ENCODE data around the gene CD3G.
"Not testable (repeated sequence)": the region's sequence is repeated elsewhere in the genome, so short reads cannot be mapped to it uniquely, and the experiment has no call there.

Gene CD3G

GRCh38 chr11:118305726-118306125, 38.4 kb upstream of the CD3G start:
- no peak for DNase-seq (ENCODE audit: low read depth in 2 of 2)
- no peak for TF ChIP-seq CTCF (IDR thresholded peaks at IDR 0.05; ENCODE audit: low read depth, low read length)
- H3K4me3 ChIP-seq (replicated peaks in 1 of 2; ENCODE audit: low read depth in 2 of 2, low read length in 2 of 2): no peak overlapping the region

GRCh38 chr11:118306556-118306955, 37.6 kb upstream of the CD3G start:
- H3K4me3 ChIP-seq (replicated peaks in 1 of 2; ENCODE audit: low read depth in 2 of 2, low read length in 2 of 2): no peak overlapping the region
- no peak for TF ChIP-seq CTCF (IDR thresholded peaks at IDR 0.05; ENCODE audit: low read depth, low read length)
- no peak for DNase-seq (ENCODE audit: low read depth in 2 of 2)

- not testable (repeated sequence) for DNase-seq (ENCODE audit: low read depth in 2 of 2); H3K4me3 ChIP-seq (replicated peaks in 1 of 2; ENCODE audit: low read depth in 2 of 2, low read length in 2 of 2)
Observed at GRCh38 chr11:118308995-118309528, 35.1 kb upstream of the CD3G start.

- TF ChIP-seq CTCF (IDR thresholded peaks at IDR 0.05; ENCODE audit: low read depth, low read length): no peak
Observed at GRCh38 chr11:118310271-118310670, 33.9 kb upstream of the CD3G start.

GRCh38 chr11:118310781-118311485, 33.2 kb upstream of the CD3G start:
- TF ChIP-seq CTCF (IDR thresholded peaks at IDR 0.05; ENCODE audit: low read depth, low read length): no peak
- DNase-seq (ENCODE audit: low read depth in 2 of 2): no peak
- H3K4me3 ChIP-seq (replicated peaks in 1 of 2; ENCODE audit: low read depth in 2 of 2, low read length in 2 of 2): no peak overlapping the region

More at GRCh38 chr11:118310271-118310670, 33.9 kb upstream of the CD3G start:
- H3K4me3 ChIP-seq (replicated peaks in 1 of 2; ENCODE audit: low read depth in 2 of 2, low read length in 2 of 2): no peak overlapping the region
- DNase-seq (ENCODE audit: low read depth in 2 of 2): no peak

- DNase-seq (ENCODE audit: low read depth in 2 of 2): no peak
- no peak overlapping the region for H3K4me3 ChIP-seq (replicated peaks in 1 of 2; ENCODE audit: low read depth in 2 of 2, low read length in 2 of 2)
- TF ChIP-seq CTCF (IDR thresholded peaks at IDR 0.05; ENCODE audit: low read depth, low read length): no peak
Observed at GRCh38 chr11:118311518-118311917, 32.6 kb upstream of the CD3G start.

GRCh38 chr11:118312328-118312727, 31.8 kb upstream of the CD3G start:
- no peak for DNase-seq (ENCODE audit: low read depth in 2 of 2)
- H3K4me3 ChIP-seq (replicated peaks in 1 of 2; ENCODE audit: low read depth in 2 of 2, low read length in 2 of 2): no peak overlapping the region
- TF ChIP-seq CTCF (IDR thresholded peaks at IDR 0.05; ENCODE audit: low read depth, low read length): no peak

Measured in cardiac fibroblast (primary cell).